ENCODE data around the gene MYOM3.

GRCh38 chr1:24103879-24104278 lies 8.1 kb downstream of the MYOM3 start:
- TF ChIP-seq, protein P1, sequence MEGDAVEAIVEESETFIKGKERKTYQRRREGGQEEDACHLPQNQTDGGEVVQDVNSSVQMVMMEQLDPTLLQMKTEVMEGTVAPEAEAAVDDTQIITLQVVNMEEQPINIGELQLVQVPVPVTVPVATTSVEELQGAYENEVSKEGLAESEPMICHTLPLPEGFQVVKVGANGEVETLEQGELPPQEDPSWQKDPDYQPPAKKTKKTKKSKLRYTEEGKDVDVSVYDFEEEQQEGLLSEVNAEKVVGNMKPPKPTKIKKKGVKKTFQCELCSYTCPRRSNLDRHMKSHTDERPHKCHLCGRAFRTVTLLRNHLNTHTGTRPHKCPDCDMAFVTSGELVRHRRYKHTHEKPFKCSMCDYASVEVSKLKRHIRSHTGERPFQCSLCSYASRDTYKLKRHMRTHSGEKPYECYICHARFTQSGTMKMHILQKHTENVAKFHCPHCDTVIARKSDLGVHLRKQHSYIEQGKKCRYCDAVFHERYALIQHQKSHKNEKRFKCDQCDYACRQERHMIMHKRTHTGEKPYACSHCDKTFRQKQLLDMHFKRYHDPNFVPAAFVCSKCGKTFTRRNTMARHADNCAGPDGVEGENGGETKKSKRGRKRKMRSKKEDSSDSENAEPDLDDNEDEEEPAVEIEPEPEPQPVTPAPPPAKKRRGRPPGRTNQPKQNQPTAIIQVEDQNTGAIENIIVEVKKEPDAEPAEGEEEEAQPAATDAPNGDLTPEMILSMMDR (IDR thresholded peaks at IDR 0.05), result no peak
- no peak for TF ChIP-seq POLR2A (IDR thresholded peaks at IDR 0.05)

Measured in body of pancreas (tissue), 4 donors.